GM23338 (cell line): ENCODE results near the gene LYG1. TPM values are rescaled to one million over a fixed set of nuclear protein-coding genes. Genes with fewer than 3 reads are reported as not detected.
"Not testable (repeated sequence)": the region's sequence is repeated elsewhere in the genome, so short reads cannot be mapped to it uniquely, and the experiment has no call there.

Source experiments
- ATAC-seq: fragments of 200-7000 bp; cut with Tn5 transposase; 3 replicates; pipeline ENCODE4 v1.9.1; 2020
- DNase-seq: peaks from one replicate; pipeline ENCODE4 v3.0.0-alpha.2; 2015; ENCODE audit warnings: low spot score
- H2AFZ ChIP-seq: fragments of 200-600 bp; sonication (generic); 2 replicates; pipeline ENCODE4 v1.8.0; 2016; ENCODE audit warnings: antibody characterized with exemption, mild to moderate bottlenecking, moderate library complexity
- H3F3A ChIP-seq: fragments of 200-600 bp; sonication (generic); replicated peaks from 2 replicates; pipeline ENCODE4 v1.8.0; 2017; ENCODE audit warnings: antibody characterized with exemption, mixed run types, low read depth
- H3K27ac ChIP-seq: fragments of 200-600 bp; sonication (generic); 2 replicates; pipeline ENCODE4 v1.6.1; 2016; ENCODE audit warnings: low read depth
- H3K27me3 ChIP-seq: fragments of 200-600 bp; sonication (generic); 2 replicates; pipeline ENCODE4 v1.8.0; 2016; ENCODE audit warnings: mild to moderate bottlenecking, mixed run types, moderate library complexity; ENCODE audit not compliant: insufficient read depth
- H3K36me3 ChIP-seq: fragments of 200-600 bp; sonication (generic); 2 replicates; pipeline ENCODE4 v1.8.0; 2016; ENCODE audit warnings: mild to moderate bottlenecking; ENCODE audit not compliant: insufficient read depth
- H3K4me1 ChIP-seq: fragments of 200-600 bp; sonication (generic); 2 replicates; pipeline ENCODE4 v1.8.0; 2016; ENCODE audit warnings: mild to moderate bottlenecking, moderate library complexity; ENCODE audit not compliant: insufficient read depth
- H3K4me2 ChIP-seq: fragments of 200-600 bp; sonication (generic); 2 replicates; pipeline ENCODE4 v1.7.1; 2017; ENCODE audit warnings: mixed run types
- H3K4me3 ChIP-seq: fragments of 200-600 bp; sonication (generic); 2 replicates; pipeline ENCODE4 v1.6.1; 2016; ENCODE audit warnings: mixed run types
- H3K79me2 ChIP-seq: fragments of 200-600 bp; sonication (generic); replicated peaks from 2 replicates; pipeline ENCODE4 v1.8.0; 2017; ENCODE audit warnings: mild to moderate bottlenecking; ENCODE audit not compliant: insufficient read depth
- H3K9me2 ChIP-seq: fragments of 200-600 bp; sonication (generic); 2 replicates; pipeline ENCODE4 v1.8.0; 2017; ENCODE audit not compliant: insufficient read depth
- H4K20me1 ChIP-seq: fragments of 200-600 bp; sonication (generic); replicated peaks from 2 replicates; pipeline ENCODE4 v1.8.0; 2017; ENCODE audit warnings: mild to moderate bottlenecking; ENCODE audit not compliant: insufficient read depth
- H3K27ac Mint-ChIP-seq: 2 replicates; pipeline ENCODE4 v1.8.0; 2020; ENCODE audit warnings: inconsistent platforms, mild to moderate bottlenecking, moderate library complexity, mixed read lengths
- H3K27me3 Mint-ChIP-seq: 3 replicates; pipeline ENCODE4 v1.8.0; 2022; ENCODE audit warnings: low read depth, mild to moderate bottlenecking, moderate library complexity, mixed read lengths, inconsistent platforms; ENCODE audit not compliant: insufficient read depth, poor library complexity
- H3K36me3 Mint-ChIP-seq: 3 replicates; pipeline ENCODE4 v1.8.0; 2021; ENCODE audit warnings: low read depth, mild to moderate bottlenecking, inconsistent platforms, moderate library complexity, mixed read lengths
- H3K4me1 Mint-ChIP-seq: 3 replicates; pipeline ENCODE4 v1.8.0; 2020; ENCODE audit warnings: mild to moderate bottlenecking, inconsistent platforms, mixed read lengths
- H3K4me3 Mint-ChIP-seq: 3 replicates; pipeline ENCODE4 v1.8.0; 2021; ENCODE audit warnings: moderate library complexity, mild to moderate bottlenecking, inconsistent platforms, mixed read lengths
- H3K9me3 Mint-ChIP-seq: 3 replicates; pipeline ENCODE4 v1.8.0; 2020; ENCODE audit warnings: moderate library complexity, mild to moderate bottlenecking, inconsistent platforms, mixed read lengths
- CREB1 ChIP-seq: fragments of 250-450 bp; sonication (Bioruptor Pico); IDR thresholded peaks from 2 replicates; pipeline ENCODE4 v1.5.0; 2020; ENCODE audit warnings: low read depth, mild to moderate bottlenecking, moderate library complexity
- ETS1 ChIP-seq: IDR thresholded peaks from 2 replicates; pipeline ENCODE4 v1.6.1; 2016; ENCODE audit warnings: antibody characterized with exemption
- EZH2phosphoT487 ChIP-seq: fragments of 200-600 bp; sonication (generic); IDR thresholded peaks from one replicate; pipeline ENCODE4 v1.8.1; 2018; ENCODE audit warnings: antibody characterized with exemption; ENCODE audit not compliant: unreplicated experiment
- JUNB ChIP-seq: IDR thresholded peaks from one replicate; pipeline ENCODE4 v1.6.1; 2016; ENCODE audit warnings: antibody characterized with exemption; ENCODE audit not compliant: unreplicated experiment
- NANOG ChIP-seq: IDR thresholded peaks from 2 replicates; pipeline ENCODE4 v1.6.1; 2016; ENCODE audit warnings: antibody characterized with exemption, borderline replicate concordance
- REST ChIP-seq: IDR thresholded peaks from one replicate; pipeline ENCODE4 v1.6.1; 2018; ENCODE audit warnings: antibody characterized with exemption; ENCODE audit not compliant: unreplicated experiment
- STAT1 ChIP-seq: IDR thresholded peaks from one replicate; pipeline ENCODE4 v1.6.1; 2016; ENCODE audit warnings: antibody characterized with exemption; ENCODE audit not compliant: unreplicated experiment
- ZNF114 ChIP-seq: fragments of 250-450 bp; sonication (Bioruptor Pico); IDR thresholded peaks from 2 replicates; pipeline ENCODE4 v1.5.0; 2020; ENCODE audit warnings: mild to moderate bottlenecking, moderate library complexity
- ZNF331 ChIP-seq: fragments of 250-450 bp; sonication (Bioruptor Pico); IDR thresholded peaks from 2 replicates; pipeline ENCODE4 v1.5.0; 2020; ENCODE audit warnings: low read depth, mild to moderate bottlenecking, moderate library complexity
- long read RNA-seq: library from polyadenylated mRNA; unstranded; transcript quantifications from one replicate; pipeline ENCODE4 v2.0.0, GENCODE V29; 2020; ENCODE audit not compliant: unreplicated experiment
- polyA plus RNA-seq: library from polyadenylated mRNA; unstranded; fragments of >200 nt; fragmentation: Nextera tagmentation; extraction: Ambion mirVana; gene quantifications from 2 replicates; pipeline ENCODE4 v1.2.1, GENCODE V29; 2016
- total RNA-seq: library from RNA; depleted of rRNA; stranded (reverse); fragments of >200 nt; shearing (Covaris generic); gene quantifications from 2 replicates; pipeline ENCODE4 v1.2.3, GENCODE V29; 2014; rRNA removed

Gene LYG1
- total RNA-seq (0.35 TPM in 1 of 2 replicates, not detected in the other), polyA plus RNA-seq (0.50 and 0.57 TPM in 2 replicates)
- long read RNA-seq, result 0 reads

GRCh38 chr2:99301097-99301496 is at the start of gene LYG1:
Gene LYG1, minus strand, starts transcription at chr2:99301197. Its CDS starts 5,527 bp downstream, at chr2:99295670.
- H3K4me1 ChIP-seq, H3K36me3 Mint-ChIP-seq, H3K27ac ChIP-seq, H3K27ac Mint-ChIP-seq, H3K4me3 Mint-ChIP-seq, DNase-seq, H3K9me2 ChIP-seq, ATAC-seq, H3K27me3 Mint-ChIP-seq, H3K36me3 ChIP-seq, H3K27me3 ChIP-seq, H3K4me3 ChIP-seq, H3K9me3 Mint-ChIP-seq, H3F3A ChIP-seq, H3K4me2 ChIP-seq, H3K4me1 Mint-ChIP-seq, H4K20me1 ChIP-seq, H3K79me2 ChIP-seq, H2AFZ ChIP-seq: not testable (repeated sequence)

- peaks cover 100% of the 10 kb centered on the region for H3K79me2 ChIP-seq
- H2AFZ ChIP-seq, result no peak overlapping the region
- H3K27ac ChIP-seq, result no peak overlapping the region
- Mint-ChIP-seq H3K4me1 (peaks cover 2% of the 10 kb centered on the region; the same call in 2 of the 3 replicates), H3K36me3 (no peaks in the 10 kb centered on the region), H3K27ac (no peak overlapping the region), H3K9me3 (no peaks in the 10 kb centered on the region), H3K4me3 (no peak overlapping the region), H3K27me3 (no peaks in the 10 kb centered on the region)
- H4K20me1 ChIP-seq, result peaks cover 58% of the 10 kb centered on the region
- no peaks in the 10 kb centered on the region for H3K36me3 ChIP-seq
- ATAC-seq (no peak), DNase-seq (no peak)
- no peaks in the 10 kb centered on the region for H3K4me1 ChIP-seq
- H3F3A ChIP-seq, result no peaks in the 10 kb centered on the region
- TF ChIP-seq ZNF331 (CRISPR knock-in tag) (no peak), EZH2phosphoT487 (no peak), NANOG (no peak), STAT1 (no peak)
- H3K27me3 ChIP-seq, result no peaks in the 10 kb centered on the region
- H3K9me2 ChIP-seq, result no peaks in the 10 kb centered on the region
- no peak overlapping the region for H3K4me3 ChIP-seq
- H3K4me2 ChIP-seq, result no peak overlapping the region
Observed at GRCh38 chr2:99350194-99350593, 49.2 kb upstream of the LYG1 start.

- Histone ChIP-seq H3K27ac (no peak overlapping the region), H3K4me1 (no peaks in the 10 kb centered on the region), H2AFZ (no peak overlapping the region), H4K20me1 (peaks cover 60% of the 10 kb centered on the region), H3F3A (no peaks in the 10 kb centered on the region), H3K4me3 (no peak overlapping the region), H3K4me2 (no peak overlapping the region), H3K9me2 (no peaks in the 10 kb centered on the region), H3K79me2 (peaks cover 100% of the 10 kb centered on the region), H3K27me3 (no peaks in the 10 kb centered on the region), H3K36me3 (no peaks in the 10 kb centered on the region)
- no peak overlapping the region for H3K4me3 Mint-ChIP-seq
- no peak for ATAC-seq
- H3K27me3 Mint-ChIP-seq, result no peaks in the 10 kb centered on the region
- H3K9me3 Mint-ChIP-seq, result no peaks in the 10 kb centered on the region
- no peaks in the 10 kb centered on the region for H3K36me3 Mint-ChIP-seq
- no peak overlapping the region for H3K27ac Mint-ChIP-seq
- H3K4me1 Mint-ChIP-seq, result peaks cover 2% of the 10 kb centered on the region; the same call in 1 of the 3 replicates
- no peak for DNase-seq
- TF ChIP-seq REST (no peak), NANOG (no peak), JUNB (no peak), ZNF114 (no peak), ETS1 (no peak), CREB1 (no peak)
Observed at GRCh38 chr2:99348173-99348572, 47.2 kb upstream of the LYG1 start.
